SU-DHL-6 (cell line): ENCODE data around the gene MRPL22.
"Not testable (repeated sequence)": the region's sequence is repeated elsewhere in the genome, so short reads cannot be mapped to it uniquely, and the experiment has no call there.

Experiments
- EZH2phosphoT487 ChIP-seq: fragments of 200-600 bp; sonication (generic), shearing (Covaris generic); conservative IDR thresholded peaks from 2 replicates; pipeline ENCODE4 v1.6.1; 2018; ENCODE audit warnings: mild to moderate bottlenecking, antibody characterized with exemption, low read length, moderate library complexity, mixed read lengths
- TF ChIP-seq, protein P1 (sequence below): fragments of 200-600 bp; sonication (generic); IDR thresholded peaks from one replicate; pipeline ENCODE4 v1.5.1; 2017; ENCODE audit warnings: antibody characterized with exemption, mild to moderate bottlenecking, low read length, moderate library complexity; ENCODE audit not compliant: insufficient read depth, poor library complexity, severe bottlenecking

DNA sequence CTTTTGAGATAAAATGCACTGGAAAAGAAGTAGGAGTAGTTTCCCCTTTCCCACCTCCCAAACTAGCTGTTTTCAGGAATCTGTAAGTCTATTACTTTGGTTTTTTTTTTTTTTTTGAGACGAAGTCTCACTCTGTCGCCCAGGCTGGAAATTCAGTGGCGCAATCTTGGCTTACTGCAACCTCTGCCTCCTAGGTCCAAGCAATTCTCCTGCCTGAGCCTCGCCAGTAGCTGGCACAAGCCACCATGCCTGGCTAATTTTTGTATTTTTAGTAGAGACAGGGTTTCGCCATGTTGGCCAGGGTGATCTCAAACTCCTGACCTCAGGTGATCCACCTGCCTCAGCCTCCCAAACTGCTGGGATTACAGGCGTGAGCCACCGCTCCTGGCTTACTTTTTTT, 35.3 kb upstream of the MRPL22 start:
- TF ChIP-seq, protein P1, sequence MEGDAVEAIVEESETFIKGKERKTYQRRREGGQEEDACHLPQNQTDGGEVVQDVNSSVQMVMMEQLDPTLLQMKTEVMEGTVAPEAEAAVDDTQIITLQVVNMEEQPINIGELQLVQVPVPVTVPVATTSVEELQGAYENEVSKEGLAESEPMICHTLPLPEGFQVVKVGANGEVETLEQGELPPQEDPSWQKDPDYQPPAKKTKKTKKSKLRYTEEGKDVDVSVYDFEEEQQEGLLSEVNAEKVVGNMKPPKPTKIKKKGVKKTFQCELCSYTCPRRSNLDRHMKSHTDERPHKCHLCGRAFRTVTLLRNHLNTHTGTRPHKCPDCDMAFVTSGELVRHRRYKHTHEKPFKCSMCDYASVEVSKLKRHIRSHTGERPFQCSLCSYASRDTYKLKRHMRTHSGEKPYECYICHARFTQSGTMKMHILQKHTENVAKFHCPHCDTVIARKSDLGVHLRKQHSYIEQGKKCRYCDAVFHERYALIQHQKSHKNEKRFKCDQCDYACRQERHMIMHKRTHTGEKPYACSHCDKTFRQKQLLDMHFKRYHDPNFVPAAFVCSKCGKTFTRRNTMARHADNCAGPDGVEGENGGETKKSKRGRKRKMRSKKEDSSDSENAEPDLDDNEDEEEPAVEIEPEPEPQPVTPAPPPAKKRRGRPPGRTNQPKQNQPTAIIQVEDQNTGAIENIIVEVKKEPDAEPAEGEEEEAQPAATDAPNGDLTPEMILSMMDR, result not testable (repeated sequence)
- TF ChIP-seq EZH2phosphoT487, result not testable (repeated sequence)
